PC-3 (cell line): ENCODE data around the gene RMI2.

Experiments
- CTCF ChIP-seq: fragments of 300-600 bp; sonication (generic); conservative IDR thresholded peaks from 2 replicates; pipeline ENCODE4 v1.5.1; 2017; ENCODE audit warnings: antibody characterized with exemption, low read depth, mild to moderate bottlenecking, low read length
- EZH2 ChIP-seq: fragments of 300-600 bp; sonication (generic); IDR thresholded peaks from one replicate; pipeline ENCODE4 v1.6.1; 2017; ENCODE audit warnings: antibody characterized with exemption, mild to moderate bottlenecking, low read length; ENCODE audit not compliant: unreplicated experiment
- EZH2phosphoT487 ChIP-seq: fragments of 300-600 bp; sonication (generic); IDR thresholded peaks from 2 replicates; pipeline ENCODE4 v1.6.1; 2018; ENCODE audit warnings: mild to moderate bottlenecking, antibody characterized with exemption, low read length, borderline replicate concordance

GRCh38 chr16:11299865-11300559 lies 45.2 kb upstream of the RMI2 start:
- no peak for TF ChIP-seq CTCF
- no peak for TF ChIP-seq EZH2phosphoT487
- no peak for TF ChIP-seq EZH2
